GM12878 (cell line): Measurements from ENCODE around the gene NHLRC4. TPM values are rescaled to one million over a fixed set of nuclear protein-coding genes. Genes with fewer than 3 reads are reported as not detected.

Source experiments
- ATF2 ChIP-seq: IDR thresholded peaks from 2 replicates; pipeline ENCODE4 v1.6.1; 2012; ENCODE audit warnings: low read length, inconsistent platforms
- ATF3 ChIP-seq: IDR thresholded peaks from 2 replicates; pipeline ENCODE4 v1.6.1; 2011; ENCODE audit warnings: low read depth, mild to moderate bottlenecking, low read length, moderate library complexity, borderline replicate concordance; ENCODE audit errors: extremely low read depth
- BACH1 ChIP-seq: fragments of 450-650 bp; IDR thresholded peaks from 2 replicates; pipeline ENCODE4 v1.6.1; 2017; ENCODE audit warnings: mild to moderate bottlenecking, borderline replicate concordance
- CHD1 ChIP-seq: IDR thresholded peaks from 2 replicates; pipeline ENCODE4 v1.6.1; 2012; ENCODE audit warnings: low read depth, low read length, improper control_type of control experiment
- CHD2 ChIP-seq: IDR thresholded peaks from 2 replicates; pipeline ENCODE4 v1.6.1; 2011; ENCODE audit warnings: low read depth, low read length, improper control_type of control experiment, borderline replicate concordance
- HDAC2 ChIP-seq: fragments of 200-600 bp; sonication (generic); IDR thresholded peaks from 2 replicates; pipeline ENCODE4 v1.6.1; 2017
- HDGF ChIP-seq: fragments of 450-650 bp; IDR thresholded peaks from 2 replicates; pipeline ENCODE4 v1.6.1; 2016; ENCODE audit warnings: antibody characterized with exemption
- IKZF1 ChIP-seq: fragments of 450-650 bp; conservative IDR thresholded peaks from 2 replicates; pipeline ENCODE4 v1.6.1; 2017; ENCODE audit warnings: antibody characterized with exemption, mild to moderate bottlenecking
- JUND ChIP-seq: IDR thresholded peaks from 2 replicates; pipeline ENCODE4 v1.6.1; 2012; ENCODE audit warnings: low read depth, mild to moderate bottlenecking, low read length, improper control_type of control experiment, moderate library complexity
- NFXL1 ChIP-seq: fragments of 450-650 bp; IDR thresholded peaks from 2 replicates; pipeline ENCODE4 v1.6.1; 2017; ENCODE audit warnings: antibody characterized with exemption, mild to moderate bottlenecking, borderline replicate concordance
- NR2C2 ChIP-seq: IDR thresholded peaks from 2 replicates; pipeline ENCODE4 v1.6.1; 2011; ENCODE audit warnings: borderline replicate concordance, low read depth; ENCODE audit not compliant: control insufficient read depth, insufficient read length
- NR2F1 ChIP-seq: fragments of 450-650 bp; conservative IDR thresholded peaks from 2 replicates; pipeline ENCODE4 v1.6.1; 2017; ENCODE audit warnings: mild to moderate bottlenecking
- PAX8 ChIP-seq: fragments of 450-650 bp; IDR thresholded peaks from 2 replicates; pipeline ENCODE4 v1.6.1; 2017; ENCODE audit warnings: mild to moderate bottlenecking, moderate library complexity
- POLR2A ChIP-seq: IDR thresholded peaks from 2 replicates; pipeline ENCODE4 v1.6.1; 2011; ENCODE audit warnings: low read depth, mild to moderate bottlenecking, low read length
- RELB ChIP-seq: fragments of 450-650 bp; IDR thresholded peaks from 2 replicates; pipeline ENCODE4 v1.6.1; 2017; ENCODE audit warnings: low read depth, mild to moderate bottlenecking, moderate library complexity
- SIN3A ChIP-seq: IDR thresholded peaks from 2 replicates; pipeline ENCODE4 v1.6.1; 2012; ENCODE audit warnings: low read depth, low read length, improper control_type of control experiment
- SMARCA5 ChIP-seq: fragments of 450-650 bp; IDR thresholded peaks from 2 replicates; pipeline ENCODE4 v1.6.1; 2017; ENCODE audit warnings: mild to moderate bottlenecking
- SPI1 ChIP-seq: IDR thresholded peaks from 2 replicates; pipeline ENCODE4 v1.6.1; 2011; ENCODE audit warnings: low read depth, mild to moderate bottlenecking, low read length, moderate library complexity, borderline replicate concordance; ENCODE audit not compliant: insufficient read depth
- SREBF1 ChIP-seq: IDR thresholded peaks from 2 replicates; pipeline ENCODE4 v1.6.1; 2012; ENCODE audit warnings: mild to moderate bottlenecking, low read length
- TCF3 ChIP-seq: IDR thresholded peaks from 2 replicates; pipeline ENCODE4 v1.6.1; 2012; ENCODE audit warnings: low read depth, mild to moderate bottlenecking, low read length, borderline replicate concordance; ENCODE audit not compliant: insufficient read depth
- YY1 ChIP-seq: IDR thresholded peaks from 2 replicates; pipeline ENCODE4 v1.6.1; 2011; ENCODE audit warnings: low read depth, mild to moderate bottlenecking, low read length
- ZZZ3 ChIP-seq: IDR thresholded peaks from 2 replicates; pipeline ENCODE4 v1.6.1; 2011; ENCODE audit warnings: low read depth; ENCODE audit not compliant: control insufficient read depth, insufficient read length
- polyA plus RNA-seq, 11 experiments: library from polyadenylated mRNA; depleted of rRNA in 4 of 11; unstranded in 6 of 11; stranded (reverse) in 5 of 11; fragments of >200 nt; fragmentation: Nextera tagmentation in 4 of 11; fragmentation: Illumina TruSeq in 1 of 11; extraction: Ambion mirVana in 4 of 11; extraction: Trizol in 1 of 11; gene quantifications; 1 replicate in 1 of 11; 2 replicates in 10 of 11; pipeline versions ENCODE4 v1.2.1 to v1.2.3, GENCODE V29; 2011 to 2016; ENCODE audit warnings: inconsistent platforms in 2 of 11, missing spikeins in 2 of 11, low read depth in 1 of 11
- total RNA-seq, 4 experiments: library from RNA; depleted of rRNA in 3 of 4; stranded (reverse); fragments of >200 nt in 3 of 4; fragmentation: Illumina TruSeq in 1 of 4; extraction: Trizol in 1 of 4; gene quantifications; 2 replicates each; pipeline versions ENCODE4 v1.2.1 to v1.2.3, GENCODE V29; 2013 to 2021
- TF ChIP-seq, protein P1 (sequence below): fragments of 450-650 bp; IDR thresholded peaks from 2 replicates; pipeline ENCODE4 v1.6.1; 2018; ENCODE audit warnings: mild to moderate bottlenecking, low read depth, moderate library complexity; ENCODE audit not compliant: partially characterized antibody
- TF ChIP-seq, protein P2 (sequence below): fragments of 450-650 bp; IDR thresholded peaks from 2 replicates; pipeline ENCODE4 v1.6.1; 2017; ENCODE audit warnings: borderline replicate concordance

The NHLRC4 gene
- total and polyA plus RNA-seq, 10 of the 15 experiments (the other 5 are each of a cell fraction or from before 2014, with no cell fraction given), result 0.07 to 1.1 (median 0.57) TPM; not detected in 3

DNA sequence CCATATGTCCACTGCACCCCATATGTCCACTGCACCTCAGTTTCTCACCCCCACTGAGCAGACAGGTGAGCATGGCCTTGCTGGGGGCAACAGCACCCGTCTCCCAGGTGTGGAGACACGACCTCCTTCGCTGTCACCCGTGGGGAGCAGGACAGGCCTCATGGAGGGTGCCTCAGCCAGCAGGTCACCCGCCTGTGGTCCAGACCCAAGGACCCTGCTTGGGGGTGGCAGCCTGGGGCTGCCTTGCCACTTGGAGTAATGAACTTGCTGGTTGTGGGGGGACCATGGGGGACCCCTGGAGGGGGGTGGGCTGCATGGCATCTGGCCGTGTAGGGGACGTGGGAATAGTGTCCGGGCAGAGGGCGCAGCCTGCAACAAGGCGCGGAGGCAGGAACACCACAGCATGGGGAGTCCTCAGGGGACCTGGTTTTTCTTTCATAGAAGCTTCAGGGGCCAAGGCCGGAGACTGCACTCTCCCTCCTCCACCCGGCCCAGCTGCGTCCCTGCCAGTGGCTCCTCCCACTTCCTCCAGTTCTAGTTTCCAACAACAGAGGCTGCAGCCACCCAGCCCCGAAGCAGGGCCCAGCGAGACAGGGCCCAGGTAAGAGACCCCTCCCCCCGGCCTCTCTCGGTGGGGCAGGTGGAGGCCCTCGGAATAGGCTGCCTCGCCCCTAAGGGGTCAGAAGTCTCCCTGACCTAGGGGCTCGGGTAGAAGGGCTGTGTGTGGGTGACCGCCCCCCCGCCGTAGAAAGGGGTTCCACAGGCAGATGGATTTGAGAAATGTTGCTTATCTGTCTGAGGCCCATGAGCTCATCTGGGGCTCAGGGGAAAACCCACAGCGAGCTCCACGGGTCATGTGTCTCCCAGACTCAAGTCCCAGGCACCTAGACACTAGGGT, at the start of gene NHLRC4 (continued):
- TF ChIP-seq HDGF (no peak; the same call in 1 of the 2 replicates), PAX8 (no peak), SIN3A (no peak), SMARCA5 (0 out of 2 replicates have a peak, but pooled peaks have one; percentile 9), IKZF1 (peak; percentile 41; the same call in 1 of the 2 replicates), ATF2 (no peak), HDAC2 (no peak), CHD1 (no peak), TCF3 (0 out of 2 replicates have a peak, but pooled peaks have one; percentile 57), SREBF1 (no peak), BACH1 (no peak), JUND (no peak), NR2F1 (0 out of 2 replicates have a peak, but pooled peaks have one; percentile 23), NR2C2 (no peak), SPI1 (peak; percentile 63), ATF3 (no peak), ZZZ3 (no peak), RELB (peak; percentile 22; the same call in 1 of the 2 replicates), POLR2A (peak; percentile 62), YY1 (no peak), NFXL1 (peak; percentile 95), CHD2 (no peak)
- TF ChIP-seq, protein P1, sequence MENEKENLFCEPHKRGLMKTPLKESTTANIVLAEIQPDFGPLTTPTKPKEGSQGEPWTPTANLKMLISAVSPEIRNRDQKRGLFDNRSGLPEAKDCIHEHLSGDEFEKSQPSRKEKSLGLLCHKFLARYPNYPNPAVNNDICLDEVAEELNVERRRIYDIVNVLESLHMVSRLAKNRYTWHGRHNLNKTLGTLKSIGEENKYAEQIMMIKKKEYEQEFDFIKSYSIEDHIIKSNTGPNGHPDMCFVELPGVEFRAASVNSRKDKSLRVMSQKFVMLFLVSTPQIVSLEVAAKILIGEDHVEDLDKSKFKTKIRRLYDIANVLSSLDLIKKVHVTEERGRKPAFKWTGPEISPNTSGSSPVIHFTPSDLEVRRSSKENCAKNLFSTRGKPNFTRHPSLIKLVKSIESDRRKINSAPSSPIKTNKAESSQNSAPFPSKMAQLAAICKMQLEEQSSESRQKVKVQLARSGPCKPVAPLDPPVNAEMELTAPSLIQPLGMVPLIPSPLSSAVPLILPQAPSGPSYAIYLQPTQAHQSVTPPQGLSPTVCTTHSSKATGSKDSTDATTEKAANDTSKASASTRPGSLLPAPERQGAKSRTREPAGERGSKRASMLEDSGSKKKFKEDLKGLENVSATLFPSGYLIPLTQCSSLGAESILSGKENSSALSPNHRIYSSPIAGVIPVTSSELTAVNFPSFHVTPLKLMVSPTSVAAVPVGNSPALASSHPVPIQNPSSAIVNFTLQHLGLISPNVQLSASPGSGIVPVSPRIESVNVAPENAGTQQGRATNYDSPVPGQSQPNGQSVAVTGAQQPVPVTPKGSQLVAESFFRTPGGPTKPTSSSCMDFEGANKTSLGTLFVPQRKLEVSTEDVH, result no peak
- TF ChIP-seq, protein P2, sequence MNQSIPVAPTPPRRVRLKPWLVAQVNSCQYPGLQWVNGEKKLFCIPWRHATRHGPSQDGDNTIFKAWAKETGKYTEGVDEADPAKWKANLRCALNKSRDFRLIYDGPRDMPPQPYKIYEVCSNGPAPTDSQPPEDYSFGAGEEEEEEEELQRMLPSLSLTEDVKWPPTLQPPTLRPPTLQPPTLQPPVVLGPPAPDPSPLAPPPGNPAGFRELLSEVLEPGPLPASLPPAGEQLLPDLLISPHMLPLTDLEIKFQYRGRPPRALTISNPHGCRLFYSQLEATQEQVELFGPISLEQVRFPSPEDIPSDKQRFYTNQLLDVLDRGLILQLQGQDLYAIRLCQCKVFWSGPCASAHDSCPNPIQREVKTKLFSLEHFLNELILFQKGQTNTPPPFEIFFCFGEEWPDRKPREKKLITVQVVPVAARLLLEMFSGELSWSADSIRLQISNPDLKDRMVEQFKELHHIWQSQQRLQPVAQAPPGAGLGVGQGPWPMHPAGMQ, result no peak
